DMS114 treated with DMSO at 0.1 percent for 48 hours (cell line): ENCODE measurements around the gene AFAP1.

Source experiments
- DNase-seq: peaks from one replicate; lab custom pipeline; 2025; ENCODE audit not compliant: unreplicated experiment; lab: John Stamatoyannopoulos, UW

Gene AFAP1

GRCh38 chr4:7740866-7741525 lies 198.7 kb downstream of the AFAP1 start:
- no peak for DNase-seq

- no peak for DNase-seq
Measured at GRCh38 chr4:7739918-7740865, 199.5 kb downstream of the AFAP1 start.

GRCh38 chr4:7739077-7739917 lies 200.4 kb downstream of the AFAP1 start:
- no peak for DNase-seq

GRCh38 chr4:7738458-7739076 lies 201.1 kb downstream of the AFAP1 start:
- no peak for DNase-seq

- no peak for DNase-seq
Measured at GRCh38 chr4:7737752-7738457, 201.8 kb downstream of the AFAP1 start.

- DNase-seq = no peak
Measured at GRCh38 chr4:7737268-7737645, 202.4 kb downstream of the AFAP1 start.

- DNase-seq = no peak
Measured at GRCh38 chr4:7736436-7737267, 203.0 kb downstream of the AFAP1 start.

- DNase-seq = no peak
Measured at GRCh38 chr4:7735961-7736360, 203.7 kb downstream of the AFAP1 start.

GRCh38 chr4:7735395-7735794 lies 204.3 kb downstream of the AFAP1 start:
- no peak for DNase-seq

- no peak for DNase-seq
Measured at GRCh38 chr4:7734651-7735260, 204.9 kb downstream of the AFAP1 start.

- DNase-seq = no peak
Measured at GRCh38 chr4:7733801-7734650, 205.6 kb downstream of the AFAP1 start.

- DNase-seq = no peak
Measured at GRCh38 chr4:7733201-7733600, 206.5 kb downstream of the AFAP1 start.

GRCh38 chr4:7732263-7732662 lies 207.4 kb downstream of the AFAP1 start:
- DNase-seq = no peak

GRCh38 chr4:7731437-7731836 lies 208.2 kb downstream of the AFAP1 start:
- no peak for DNase-seq

- DNase-seq = no peak
Measured at GRCh38 chr4:7727749-7728148, 211.9 kb downstream of the AFAP1 start.

- no peak for DNase-seq
Measured at GRCh38 chr4:7726665-7727413, 212.8 kb downstream of the AFAP1 start.

GRCh38 chr4:7725951-7726350 lies 213.7 kb downstream of the AFAP1 start:
- DNase-seq = no peak
